Activated T-helper 9 cell treated with anti-CD3 and anti-CD28 coated beads, Interleukin-2, amount 50 U/mL, for 16 hours (primary cell): ENCODE data around the gene PPP6C.
"Not testable (repeated sequence)": the region's sequence is repeated elsewhere in the genome, so short reads cannot be mapped to it uniquely, and the experiment has no call there.

Experiments used
- DNase-seq: peaks from one replicate; pipeline ENCODE4 v3.0.0-alpha.2; 2020; ENCODE audit warnings: low read depth

The PPP6C gene

GRCh38 chr9:125189361-125190289 lies at the start of gene PPP6C:
PPP6C (minus strand) TSS chr9:125189803; CDS start chr9:125189718, 85 bp downstream.
- DNase-seq = peak; percentile 96

DNA sequence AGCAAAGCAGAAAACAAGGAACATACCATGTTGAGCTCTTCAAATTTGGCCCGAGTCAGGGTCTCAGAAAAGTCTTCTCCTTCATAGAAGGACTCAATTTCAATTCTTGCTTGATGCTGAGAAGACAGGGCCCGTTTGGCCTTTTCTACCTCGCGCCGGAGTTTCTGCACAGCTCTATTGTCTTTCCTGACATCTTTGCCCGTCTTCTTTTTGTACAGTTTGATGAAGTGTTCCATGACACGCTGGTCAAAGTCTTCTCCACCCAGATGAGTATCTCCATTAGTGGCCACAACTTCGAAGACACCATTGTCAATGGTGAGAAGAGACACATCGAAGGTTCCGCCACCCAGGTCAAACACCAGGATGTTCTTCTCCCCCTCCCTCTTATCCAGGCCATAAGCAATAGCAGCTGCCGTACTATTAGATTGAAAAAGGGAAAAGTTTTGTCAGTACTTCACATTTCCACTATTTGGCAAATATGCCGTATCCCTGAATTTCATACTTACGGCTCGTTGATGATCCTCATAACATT lies 49.4 kb upstream of the PPP6C start:
- no peak for DNase-seq

DNA sequence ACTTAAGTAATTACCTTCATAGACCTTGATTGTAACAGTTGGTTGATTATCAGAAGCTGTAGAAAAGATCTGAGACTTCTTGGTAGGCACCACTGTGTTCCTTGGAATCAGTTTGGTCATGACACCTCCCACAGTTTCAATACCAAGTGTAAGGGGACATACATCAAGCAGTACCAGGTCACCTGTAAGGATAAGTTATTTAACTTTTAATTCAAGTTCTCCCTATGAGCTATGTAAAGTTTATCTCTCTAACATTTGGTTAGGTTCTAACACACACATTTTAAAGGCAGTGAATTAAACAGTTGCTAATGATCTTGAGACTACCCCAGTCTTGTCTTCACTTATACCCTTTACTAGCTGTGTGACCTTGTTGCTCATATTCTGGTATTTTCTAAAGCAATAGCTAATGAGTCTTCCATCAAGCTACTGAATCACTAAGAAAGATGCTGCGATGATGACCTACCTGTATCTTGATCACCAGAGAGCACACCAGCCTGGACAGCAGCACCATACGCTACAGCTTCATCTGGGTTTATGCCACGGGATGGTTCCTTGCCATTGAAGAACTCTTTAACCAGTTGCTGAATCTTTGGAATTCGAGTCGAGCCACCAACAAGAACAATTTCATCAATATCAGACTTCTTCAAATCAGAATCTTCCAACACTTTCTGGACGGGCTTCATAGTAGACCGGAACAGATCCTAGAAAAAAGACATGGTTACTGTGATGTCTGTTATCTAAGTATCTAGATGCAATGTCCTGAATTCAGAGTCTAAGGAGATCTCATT lies 48.7 kb upstream of the PPP6C start:
- DNase-seq = no peak

- DNase-seq = not testable (repeated sequence)
Observed at GRCh38 chr9:125236520-125237159, 47.0 kb upstream of the PPP6C start.

GRCh38 chr9:125235804-125236519 lies 46.4 kb upstream of the PPP6C start:
- no peak for DNase-seq

DNA sequence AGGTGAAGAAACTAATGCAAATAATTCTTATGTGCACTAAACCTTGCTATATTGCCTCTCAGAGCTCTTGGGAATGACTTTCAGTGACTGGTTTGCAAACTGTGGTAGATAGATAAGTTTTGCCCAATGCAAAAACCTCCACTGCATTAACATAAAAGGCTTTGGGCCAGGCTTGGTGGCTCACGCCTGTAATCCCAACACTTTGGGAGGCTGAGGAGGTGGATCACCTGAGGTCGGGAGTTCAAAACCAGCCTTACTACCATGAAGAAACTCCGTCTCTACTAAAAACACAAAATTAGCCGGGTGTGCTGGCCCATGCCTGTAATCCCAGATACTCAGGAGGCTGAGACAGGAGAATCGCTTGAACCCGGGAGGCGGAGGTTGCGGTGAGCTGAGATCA lies 44.5 kb upstream of the PPP6C start:
- DNase-seq = not testable (repeated sequence)

DNA sequence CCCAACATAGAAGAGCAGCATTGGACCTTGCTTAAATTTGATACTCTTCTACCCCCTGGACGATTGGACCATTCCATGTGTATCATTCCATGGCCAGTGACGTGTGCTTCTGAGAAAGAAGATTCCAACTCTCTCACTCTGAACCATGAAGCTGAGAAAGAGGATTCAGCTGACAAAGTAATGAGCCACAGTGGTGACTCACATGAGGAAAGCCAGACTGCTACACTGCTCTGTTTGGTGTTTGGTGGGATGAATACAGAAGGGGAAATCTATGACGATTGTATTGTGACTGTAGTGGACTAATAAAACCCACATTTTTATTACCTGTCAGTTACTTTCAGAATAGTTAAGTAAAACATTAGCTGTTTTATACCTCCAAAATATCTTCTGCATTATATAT lies 44.1 kb upstream of the PPP6C start:
- DNase-seq = no peak

DNA sequence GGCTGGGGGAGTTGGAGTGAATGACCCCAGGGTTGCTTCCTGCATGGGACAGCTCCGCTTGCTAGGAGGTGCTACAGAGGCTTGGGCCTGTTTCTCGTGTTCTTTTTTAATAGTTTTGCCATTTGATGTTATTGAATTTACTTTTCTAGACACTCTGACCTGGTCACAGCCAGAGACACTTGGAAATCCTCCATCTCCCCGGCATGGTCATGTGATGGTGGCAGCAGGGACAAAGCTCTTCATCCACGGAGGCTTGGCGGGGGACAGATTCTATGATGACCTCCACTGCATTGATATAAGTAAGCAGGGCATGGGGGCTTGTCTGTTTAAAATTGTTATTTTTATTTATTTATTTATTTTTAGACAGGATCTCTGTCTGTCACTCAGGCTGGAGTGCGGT lies 38.2 kb upstream of the PPP6C start:
- DNase-seq = no peak

DNA sequence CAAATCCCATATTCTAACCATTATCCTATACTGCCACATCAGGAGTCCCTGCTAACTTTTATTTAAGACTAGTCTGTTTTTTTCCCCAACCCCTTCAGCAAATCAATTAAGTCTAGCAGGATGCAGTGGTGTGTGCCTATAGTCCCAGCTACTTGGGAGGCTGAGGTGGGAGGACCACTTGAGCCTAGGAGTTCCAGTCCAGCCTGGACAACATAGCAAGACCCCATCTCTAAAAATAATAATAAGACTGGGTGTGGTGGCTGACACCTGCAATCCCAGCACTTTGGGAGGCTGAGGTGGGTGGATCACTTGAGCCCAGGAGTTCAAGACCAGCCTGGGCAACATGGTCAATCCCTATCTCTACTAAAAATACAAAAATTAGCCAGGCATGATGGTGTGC lies 35.3 kb upstream of the PPP6C start:
- DNase-seq = not testable (repeated sequence)

DNA sequence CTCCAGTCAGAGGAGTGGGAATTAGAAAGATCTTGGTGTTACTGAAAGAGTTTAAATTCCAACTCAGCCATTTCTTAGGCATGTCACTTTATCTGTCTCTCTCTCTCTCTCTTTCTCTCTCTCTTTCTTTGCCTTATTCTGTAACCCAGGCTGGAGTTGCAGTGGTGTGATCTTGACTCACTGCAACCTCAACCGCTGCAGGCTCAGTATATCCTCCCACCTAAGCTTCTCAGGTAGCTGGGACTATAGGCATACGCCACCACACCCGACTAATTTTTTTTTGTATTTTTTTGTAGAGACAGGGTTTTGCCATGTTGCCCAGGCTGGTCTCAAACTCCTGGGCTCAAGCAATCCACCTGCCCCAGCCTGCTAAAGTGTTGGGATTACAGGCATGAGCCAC lies 29.0 kb upstream of the PPP6C start:
- DNase-seq = no peak

DNA sequence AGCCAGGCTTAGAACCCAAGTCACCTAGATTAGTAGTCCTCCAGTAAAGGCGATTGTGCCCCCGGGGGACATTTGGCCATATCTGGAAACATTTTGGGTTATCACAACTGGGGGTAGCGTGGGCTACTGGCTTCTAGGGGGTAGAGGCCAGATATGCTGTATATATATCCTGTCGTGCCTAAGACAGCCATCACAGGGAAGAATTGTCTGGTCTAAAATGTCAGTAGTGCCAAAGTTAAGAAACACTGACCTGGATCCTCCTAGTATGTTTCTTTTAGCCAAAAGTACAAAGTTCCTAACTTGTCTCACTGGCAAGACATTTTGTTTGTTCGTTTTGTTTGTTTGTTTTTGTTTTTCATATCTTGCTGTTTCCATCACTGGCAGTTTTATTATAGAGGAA lies 24.6 kb upstream of the PPP6C start:
- DNase-seq = no peak

DNA sequence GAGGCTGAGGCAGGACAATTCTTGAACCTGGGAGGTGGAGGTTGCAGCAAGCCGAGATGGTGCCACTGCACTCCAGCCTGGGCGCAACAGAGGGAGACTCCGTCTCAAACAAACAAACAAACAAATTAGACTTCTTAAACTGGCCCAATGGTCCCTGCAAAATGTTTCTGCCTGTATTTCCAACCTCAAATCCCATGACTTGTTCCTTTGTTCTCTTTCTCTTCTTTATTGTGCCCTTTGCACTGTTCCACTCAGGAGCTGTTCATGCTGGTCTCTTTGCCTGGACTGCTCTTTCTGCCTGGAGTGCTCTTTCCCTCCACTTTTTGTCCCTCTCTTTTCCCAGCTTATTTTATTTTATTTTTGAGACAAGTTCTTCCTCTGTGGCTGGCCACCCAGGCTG lies 14.9 kb upstream of the PPP6C start:
- no peak for DNase-seq

GRCh38 chr9:125202846-125203618 lies 13.4 kb upstream of the PPP6C start:
- no peak for DNase-seq

GRCh38 chr9:125200216-125201047 lies 10.8 kb upstream of the PPP6C start, which contains the start of gene RABEPK:
RABEPK (plus strand) TSS chr9:125200542; CDS start chr9:125203014, 2,472 bp downstream.
- peak; percentile 87 for DNase-seq

DNA sequence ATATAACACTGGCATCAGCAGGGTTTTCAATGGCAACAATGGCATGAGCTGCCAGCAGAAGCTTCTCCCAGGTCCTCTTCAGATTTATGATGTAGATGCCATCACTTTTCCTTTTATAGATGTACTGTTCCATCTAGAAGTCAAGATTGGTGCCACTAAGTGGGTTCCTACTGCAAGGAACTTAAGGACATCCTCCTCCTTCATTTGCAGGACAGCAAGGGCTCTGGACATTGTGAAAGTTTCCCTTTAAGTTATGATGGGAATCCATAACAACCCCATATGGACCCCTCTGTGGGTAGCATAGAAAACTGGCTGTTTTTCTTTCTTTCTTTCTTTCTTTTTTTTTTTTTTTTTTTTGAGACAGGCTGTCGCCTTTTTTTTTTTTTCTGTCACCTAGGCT lies 6.0 kb upstream of the PPP6C start:
- DNase-seq = not testable (repeated sequence)

GRCh38 chr9:125194466-125194865 lies 4.9 kb upstream of the PPP6C start:
- not testable (repeated sequence) for DNase-seq

- no peak for DNase-seq
Observed at GRCh38 chr9:125190361-125190801, 778 bp upstream of the PPP6C start.

- DNase-seq = peak; percentile 19
Observed at GRCh38 chr9:125189011-125189360, 617 bp downstream of the PPP6C start.

GRCh38 chr9:125183561-125183960 lies 6.0 kb downstream of the PPP6C start:
- no peak for DNase-seq

GRCh38 chr9:125183054-125183453 lies 6.5 kb downstream of the PPP6C start:
- DNase-seq = no peak
